GM18858 (cell line): Measurements from ENCODE around the gene KCNS3.

Source experiments
- ATAC-seq: cut with Tn5 transposase; IDR thresholded peaks from one replicate; pipeline ENCODE4 v1.9.1; 2021; ENCODE audit not compliant: unreplicated experiment

The KCNS3 gene, protein sequence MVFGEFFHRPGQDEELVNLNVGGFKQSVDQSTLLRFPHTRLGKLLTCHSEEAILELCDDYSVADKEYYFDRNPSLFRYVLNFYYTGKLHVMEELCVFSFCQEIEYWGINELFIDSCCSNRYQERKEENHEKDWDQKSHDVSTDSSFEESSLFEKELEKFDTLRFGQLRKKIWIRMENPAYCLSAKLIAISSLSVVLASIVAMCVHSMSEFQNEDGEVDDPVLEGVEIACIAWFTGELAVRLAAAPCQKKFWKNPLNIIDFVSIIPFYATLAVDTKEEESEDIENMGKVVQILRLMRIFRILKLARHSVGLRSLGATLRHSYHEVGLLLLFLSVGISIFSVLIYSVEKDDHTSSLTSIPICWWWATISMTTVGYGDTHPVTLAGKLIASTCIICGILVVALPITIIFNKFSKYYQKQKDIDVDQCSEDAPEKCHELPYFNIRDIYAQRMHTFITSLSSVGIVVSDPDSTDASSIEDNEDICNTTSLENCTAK

GRCh38 chr2:17878281-17879136 lies at the start of gene KCNS3:
KCNS3 (plus strand) TSS chr2:17878667; CDS start chr2:17931009, 52,342 bp downstream.
- ATAC-seq: peak; percentile 71

- ATAC-seq: peak; percentile 74
Measured at GRCh38 chr2:17830053-17831034, 48.1 kb upstream of the KCNS3 start.

DNA sequence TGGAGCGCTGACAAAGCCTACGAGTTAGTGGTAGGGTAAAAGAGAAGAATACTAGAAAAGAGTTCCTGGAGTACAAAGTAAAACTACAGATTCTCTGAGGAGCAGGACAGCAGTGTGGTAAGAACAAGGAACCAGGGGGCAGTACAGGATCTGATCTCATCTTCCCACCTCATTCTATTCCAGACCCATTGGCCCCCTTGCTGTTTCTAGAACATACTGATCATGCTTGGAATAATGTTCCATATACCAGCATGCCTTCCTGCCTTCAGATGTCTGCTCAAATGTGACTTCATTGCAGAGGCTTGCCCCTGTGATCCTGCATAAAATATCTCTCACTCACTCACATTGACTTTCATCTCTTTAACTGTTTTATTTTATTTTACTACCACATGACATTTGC lies 43.0 kb upstream of the KCNS3 start:
- ATAC-seq: no peak

DNA sequence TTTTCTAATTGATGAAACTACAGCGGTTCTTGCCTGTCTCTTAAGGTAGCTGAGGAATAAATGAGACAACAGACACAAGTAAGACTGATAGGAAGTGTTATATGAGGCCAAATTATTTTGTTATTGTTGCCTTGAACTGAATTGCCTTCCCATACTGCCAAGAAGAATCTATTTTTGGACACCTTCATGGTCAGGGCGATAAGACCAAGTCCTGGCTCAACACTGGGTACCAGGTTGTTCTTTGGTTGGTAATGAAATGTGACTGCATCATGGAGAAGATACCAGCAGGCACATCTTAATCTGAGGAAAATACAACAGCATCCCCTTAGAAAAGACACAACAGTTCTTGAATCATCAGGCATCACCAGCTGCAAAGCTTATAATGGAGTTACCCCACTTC lies 38.5 kb upstream of the KCNS3 start:
- no peak for ATAC-seq

DNA sequence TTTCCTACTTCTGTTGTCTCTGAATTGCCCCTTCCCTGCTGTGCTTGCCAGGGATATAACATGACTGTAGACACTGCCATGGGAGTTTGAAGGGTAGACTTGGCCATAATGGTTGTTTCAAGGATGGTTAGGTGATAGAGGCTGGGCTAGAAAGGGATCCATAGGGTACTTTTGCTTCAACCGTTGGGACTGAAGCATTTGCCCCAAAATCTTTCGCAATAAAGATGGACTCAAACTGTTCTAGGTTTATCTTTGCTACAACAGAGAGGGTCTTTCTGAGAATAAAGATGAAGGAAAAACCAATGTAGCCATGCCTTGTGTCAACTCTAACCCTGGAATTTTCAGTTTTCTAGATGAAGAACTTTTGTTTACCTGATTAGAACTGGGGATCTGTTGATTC lies 35.0 kb upstream of the KCNS3 start:
- ATAC-seq: no peak

DNA sequence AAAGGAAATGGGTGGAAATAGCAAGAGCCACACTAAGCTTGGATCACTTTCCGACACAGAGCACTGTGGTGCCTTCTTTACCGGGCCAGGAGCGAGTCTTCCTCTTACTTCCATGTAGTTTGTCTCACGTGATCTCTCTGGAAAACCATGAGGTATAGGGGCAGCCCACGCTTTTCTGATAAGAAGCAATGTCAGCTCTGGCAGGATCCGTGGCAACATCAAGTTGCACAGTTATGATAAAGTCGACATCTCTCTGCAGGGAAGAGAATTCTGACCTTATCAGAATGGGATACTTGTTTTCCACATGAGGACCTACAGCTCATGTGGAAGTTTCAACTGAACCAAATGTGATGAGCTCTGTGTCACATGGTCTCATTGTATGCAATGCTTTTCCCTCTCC lies 32.7 kb upstream of the KCNS3 start:
- ATAC-seq: no peak

GRCh38 chr2:17846676-17847075 lies 31.8 kb upstream of the KCNS3 start:
- no peak for ATAC-seq

GRCh38 chr2:17847236-17847635 lies 31.2 kb upstream of the KCNS3 start:
- no peak for ATAC-seq

DNA sequence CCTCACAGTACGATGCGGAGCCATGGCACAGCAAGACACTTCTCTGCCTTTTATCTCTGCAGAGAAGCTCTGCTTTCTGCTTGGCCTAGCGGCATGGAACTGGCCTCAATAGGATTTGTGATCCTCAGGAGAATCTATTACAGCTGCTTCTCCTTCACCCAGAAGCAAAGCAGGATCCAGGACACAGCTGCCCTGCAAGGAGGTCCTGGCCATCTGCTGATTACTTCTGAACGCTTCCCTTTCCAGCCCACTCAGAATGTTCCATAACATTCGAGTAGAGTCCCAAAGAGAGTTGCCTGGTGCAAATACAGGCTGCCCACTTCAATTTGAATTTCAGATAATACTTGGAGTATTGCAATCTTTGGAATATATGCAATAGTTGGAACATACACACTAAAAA lies 29.2 kb upstream of the KCNS3 start:
- no peak for ATAC-seq

DNA sequence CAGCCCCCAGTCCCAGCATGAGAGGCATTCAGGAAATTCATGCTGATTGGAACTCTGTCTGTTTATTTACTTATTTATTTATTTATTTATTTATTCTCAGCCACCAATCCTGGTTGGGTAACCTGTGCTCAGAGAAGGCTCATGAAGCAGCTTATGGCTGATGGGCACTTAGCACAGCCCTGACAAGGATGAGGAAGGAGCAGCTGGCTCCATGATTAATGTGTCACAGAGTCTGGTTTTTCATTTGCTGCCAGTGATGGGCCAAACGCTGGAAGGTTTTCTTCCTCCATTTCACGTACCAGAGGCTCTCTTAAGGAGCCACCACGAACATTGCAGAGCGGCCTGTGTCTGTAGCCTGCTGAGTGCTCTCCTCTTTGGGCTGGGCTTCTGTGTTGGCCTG lies 28.3 kb upstream of the KCNS3 start:
- no peak for ATAC-seq

DNA sequence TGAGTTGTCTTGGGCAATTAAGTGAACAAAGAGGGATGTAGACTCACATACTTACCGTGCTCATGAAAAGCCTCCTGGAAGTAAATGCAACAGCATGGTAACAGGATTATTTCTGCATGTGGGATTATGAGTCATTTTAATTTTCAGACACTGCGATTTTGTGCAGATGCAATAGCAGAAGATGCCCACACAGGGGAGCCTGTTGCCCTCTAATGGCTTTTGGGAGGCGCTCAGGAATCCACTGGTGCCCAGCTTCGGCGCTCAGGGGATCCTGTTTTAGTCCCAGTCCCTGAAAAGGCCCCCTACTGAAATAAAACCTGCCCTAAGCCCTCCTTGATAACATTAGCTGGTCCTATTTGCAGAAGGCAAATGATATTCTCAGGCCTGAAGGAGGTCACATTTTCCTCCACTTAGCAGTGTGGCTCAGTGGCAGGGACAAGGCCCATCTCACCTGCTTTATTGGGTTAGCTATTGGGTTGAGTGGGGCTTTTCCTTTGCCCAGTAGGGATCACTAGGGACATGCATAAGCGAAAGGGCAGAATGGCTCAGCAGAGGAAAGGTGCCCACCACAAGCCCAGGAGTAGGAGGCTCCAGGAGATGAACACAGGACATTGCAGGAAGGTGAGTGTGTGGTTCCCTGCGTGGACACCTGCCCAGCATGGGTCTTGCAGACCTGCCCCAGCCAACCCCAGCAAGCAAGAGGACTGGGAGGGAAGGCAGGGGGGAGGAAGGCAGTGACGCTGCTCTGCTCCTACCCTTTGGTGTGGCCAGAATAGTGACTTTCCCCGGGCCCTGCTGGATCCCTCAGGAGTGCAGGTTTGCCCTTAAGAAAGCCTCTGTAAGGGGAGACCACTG lies 26.5 kb upstream of the KCNS3 start:
- peak; percentile 88 for ATAC-seq

DNA sequence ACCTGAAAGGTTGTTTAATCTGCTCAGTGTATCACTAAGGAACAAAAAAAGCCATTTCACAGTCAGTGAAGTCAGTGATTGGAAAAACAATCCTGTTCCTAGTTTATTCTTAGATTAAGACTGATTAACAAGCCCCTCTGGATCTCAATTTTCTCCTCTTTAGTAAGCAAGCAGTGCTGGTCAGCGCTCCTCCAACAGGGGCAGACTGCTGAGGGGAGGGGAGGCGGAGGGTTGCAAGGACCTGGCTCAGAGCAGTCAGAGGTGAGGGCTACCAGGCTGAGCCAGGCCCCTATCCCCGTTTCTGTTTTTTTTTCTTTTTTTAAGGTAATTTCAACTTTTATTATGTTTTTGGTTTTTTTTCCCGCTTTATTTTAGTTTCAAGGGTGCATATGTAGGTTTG lies 24.7 kb upstream of the KCNS3 start:
- no peak for ATAC-seq

DNA sequence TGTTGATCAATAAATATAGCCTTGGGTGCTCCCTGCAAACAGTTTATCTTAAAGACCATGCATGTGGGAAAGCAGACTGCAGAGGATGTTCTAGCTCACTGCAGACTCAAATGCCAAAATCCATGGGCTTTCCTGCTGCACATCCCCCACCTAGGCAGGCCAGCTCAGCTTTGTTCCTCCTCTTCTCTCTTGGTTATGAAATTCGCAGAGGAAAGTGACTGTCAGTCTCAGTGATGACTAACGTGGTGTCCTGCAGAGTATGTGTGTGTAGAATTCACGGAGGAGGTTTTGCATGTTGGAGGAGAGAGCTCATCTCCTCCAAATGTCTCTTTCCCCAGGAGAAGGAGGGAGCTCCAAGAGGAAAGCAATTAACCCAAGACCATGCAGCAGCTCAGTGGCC lies 21.4 kb upstream of the KCNS3 start:
- no peak for ATAC-seq

- no peak for ATAC-seq
Measured at GRCh38 chr2:17858064-17858463, 20.4 kb upstream of the KCNS3 start.

DNA sequence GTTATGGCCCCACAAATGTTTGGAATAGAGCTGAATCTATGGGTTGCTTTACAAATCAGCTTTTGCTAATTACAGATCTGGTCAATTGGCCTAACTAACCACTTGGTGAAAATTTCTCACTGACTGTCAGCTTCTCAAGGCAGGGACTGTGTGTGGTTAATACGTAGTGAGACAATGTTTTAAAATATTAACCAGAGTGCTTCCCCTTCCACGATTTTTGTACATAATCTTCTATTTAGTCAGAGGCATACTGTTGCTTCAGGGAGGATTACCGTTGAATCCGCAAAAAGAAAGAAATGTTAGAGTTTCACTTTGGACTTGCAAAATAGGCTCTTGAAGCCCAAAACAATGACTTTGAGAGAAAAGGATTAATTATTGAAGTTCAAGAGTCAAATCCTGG lies 14.9 kb upstream of the KCNS3 start:
- no peak for ATAC-seq

DNA sequence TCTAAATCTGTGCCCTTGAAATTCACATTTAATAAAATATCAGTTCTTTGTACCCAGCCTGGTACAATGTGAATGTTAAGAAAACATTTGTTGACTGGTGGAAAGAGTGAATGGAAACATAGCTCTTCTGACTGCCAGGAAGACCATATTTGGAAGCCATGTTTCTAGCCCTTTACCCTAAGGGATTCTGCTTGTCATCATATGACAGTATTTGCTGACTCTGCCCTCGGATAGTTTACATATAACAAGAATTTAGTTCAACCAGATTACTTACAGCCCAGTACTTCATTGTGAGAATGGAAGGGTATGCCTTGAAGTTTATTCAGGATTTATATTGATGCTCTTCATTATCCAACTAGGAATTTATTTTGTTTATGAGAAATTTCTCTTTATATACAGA lies 13.8 kb upstream of the KCNS3 start:
- ATAC-seq: no peak

DNA sequence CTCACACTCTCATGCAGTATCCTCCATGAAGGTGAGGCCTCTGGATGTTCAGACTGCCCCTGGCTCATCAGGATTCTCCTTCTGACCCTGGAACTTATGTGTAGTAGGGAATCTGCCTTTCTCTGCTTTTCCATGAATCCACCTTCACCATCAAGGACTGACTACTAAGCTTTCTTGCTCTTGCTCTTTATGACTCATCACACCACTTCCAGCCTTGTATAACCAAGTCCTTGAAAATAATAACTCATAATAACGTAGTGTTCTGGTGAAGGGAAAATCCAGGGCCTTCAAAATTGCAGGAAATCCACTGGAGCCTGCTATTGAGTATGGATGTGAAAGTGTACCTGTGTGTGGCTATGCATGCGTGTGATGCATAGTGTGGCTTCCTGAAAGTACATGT lies 11.3 kb upstream of the KCNS3 start:
- no peak for ATAC-seq

- no peak for ATAC-seq
Measured at GRCh38 chr2:17869128-17869527, 9.3 kb upstream of the KCNS3 start.

DNA sequence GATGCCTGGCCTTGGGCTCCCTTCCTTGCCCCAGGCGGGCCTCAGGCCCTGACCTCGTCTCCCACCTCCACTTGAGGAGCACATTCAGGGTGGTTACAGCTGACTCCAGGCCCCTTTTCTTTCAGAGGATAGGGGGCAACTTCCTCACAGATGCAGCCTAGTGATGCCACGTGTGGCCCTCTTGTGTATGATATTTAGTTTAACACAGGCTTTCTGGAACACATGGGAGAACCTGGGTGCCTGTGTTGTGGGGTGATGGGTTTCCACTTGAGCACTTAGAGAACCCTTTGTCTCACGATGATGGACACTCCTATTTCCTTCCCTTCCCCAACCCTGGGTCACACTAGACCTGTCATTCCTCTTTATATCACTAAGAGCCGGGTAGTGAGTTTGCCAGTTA lies 6.8 kb upstream of the KCNS3 start:
- no peak for ATAC-seq

GRCh38 chr2:17873021-17873420 lies 5.4 kb upstream of the KCNS3 start:
- no peak for ATAC-seq
